NCI-H2081 treated with DMSO at 0.1 percent for 48 hours (cell line): ENCODE measurements around the gene PANX2.
A peak's percentile ranks its signal among the peaks of the same experiment; 100 is the strongest.
"Not testable (repeated sequence)": the region's sequence is repeated elsewhere in the genome, so short reads cannot be mapped to it uniquely, and the experiment has no call there.

Experiments used
- DNase-seq: peaks from one replicate; lab custom pipeline; 2025; lab: John Stamatoyannopoulos, UW

PANX2 gene, protein sequence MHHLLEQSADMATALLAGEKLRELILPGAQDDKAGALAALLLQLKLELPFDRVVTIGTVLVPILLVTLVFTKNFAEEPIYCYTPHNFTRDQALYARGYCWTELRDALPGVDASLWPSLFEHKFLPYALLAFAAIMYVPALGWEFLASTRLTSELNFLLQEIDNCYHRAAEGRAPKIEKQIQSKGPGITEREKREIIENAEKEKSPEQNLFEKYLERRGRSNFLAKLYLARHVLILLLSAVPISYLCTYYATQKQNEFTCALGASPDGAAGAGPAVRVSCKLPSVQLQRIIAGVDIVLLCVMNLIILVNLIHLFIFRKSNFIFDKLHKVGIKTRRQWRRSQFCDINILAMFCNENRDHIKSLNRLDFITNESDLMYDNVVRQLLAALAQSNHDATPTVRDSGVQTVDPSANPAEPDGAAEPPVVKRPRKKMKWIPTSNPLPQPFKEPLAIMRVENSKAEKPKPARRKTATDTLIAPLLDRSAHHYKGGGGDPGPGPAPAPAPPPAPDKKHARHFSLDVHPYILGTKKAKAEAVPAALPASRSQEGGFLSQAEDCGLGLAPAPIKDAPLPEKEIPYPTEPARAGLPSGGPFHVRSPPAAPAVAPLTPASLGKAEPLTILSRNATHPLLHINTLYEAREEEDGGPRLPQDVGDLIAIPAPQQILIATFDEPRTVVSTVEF

DNA sequence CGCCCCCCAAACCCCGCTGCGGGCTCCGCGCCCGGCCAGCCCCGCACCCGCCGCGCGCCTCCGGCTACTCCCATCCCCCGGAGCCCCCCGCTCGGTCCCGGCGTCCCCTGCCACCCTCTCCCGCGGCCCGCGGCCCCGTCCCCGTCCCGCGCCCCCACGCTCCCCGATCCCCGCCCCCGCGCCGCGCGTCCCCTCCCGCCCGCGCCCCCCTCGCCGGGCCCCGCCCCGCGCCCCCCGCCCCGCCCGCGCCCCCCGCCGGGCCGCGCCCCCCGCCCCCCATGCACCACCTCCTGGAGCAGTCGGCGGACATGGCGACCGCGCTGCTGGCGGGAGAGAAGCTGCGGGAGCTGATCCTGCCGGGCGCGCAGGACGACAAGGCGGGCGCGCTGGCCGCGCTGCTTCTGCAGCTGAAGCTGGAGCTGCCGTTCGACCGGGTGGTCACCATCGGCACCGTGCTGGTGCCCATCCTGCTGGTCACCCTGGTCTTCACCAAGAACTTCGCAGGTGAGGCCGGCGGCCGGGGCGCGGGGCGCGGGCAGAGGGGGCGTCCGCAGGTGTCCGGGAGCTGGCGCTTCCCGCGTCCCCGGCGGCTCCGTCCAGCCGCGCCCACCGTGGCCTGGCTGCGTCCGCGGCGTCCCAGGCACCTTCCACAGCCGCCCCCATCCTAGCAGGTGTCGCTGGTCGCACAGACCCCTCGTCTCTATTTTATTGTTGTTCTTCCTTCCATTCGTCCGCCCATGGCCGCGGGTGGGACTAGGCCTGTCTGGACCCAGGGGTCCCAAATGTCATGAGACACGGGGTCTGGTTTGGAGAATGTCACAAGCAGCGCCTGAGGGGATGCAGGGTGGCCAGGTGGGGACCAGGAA lies at the start of gene PANX2:
Gene PANX2, plus strand, starts transcription at position 279 of the 866 bp plus-strand sequence. Its CDS starts 0 bp downstream, at position 279.
- DNase-seq = no peak

DNA sequence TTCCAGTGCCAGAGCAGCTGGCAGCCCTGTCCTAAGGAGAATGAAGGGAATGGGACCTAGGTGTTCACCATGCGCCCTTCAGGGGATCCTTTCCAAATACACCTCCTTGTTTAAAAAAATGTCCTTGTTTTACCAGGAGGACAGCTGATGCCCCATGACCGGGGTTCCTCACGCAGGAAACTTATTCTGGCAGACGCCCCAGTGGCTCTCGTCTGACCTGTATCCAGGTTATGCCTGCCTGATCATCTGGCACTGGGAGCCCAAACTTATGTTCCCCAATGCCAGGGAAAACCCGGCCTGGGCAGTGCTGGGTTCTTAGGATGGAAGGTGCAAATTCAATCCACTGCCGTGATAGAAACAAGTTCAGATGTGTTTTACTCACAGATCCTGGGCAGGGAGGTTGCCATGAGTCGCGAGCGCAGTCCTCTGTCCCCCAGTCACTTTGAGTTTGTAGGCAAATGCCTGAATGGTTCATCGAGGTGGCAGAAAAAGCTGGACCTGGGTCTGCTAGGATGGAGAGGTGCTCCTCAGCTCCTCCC lies 49.3 kb upstream of the PANX2 start:
- DNase-seq = no peak

DNA sequence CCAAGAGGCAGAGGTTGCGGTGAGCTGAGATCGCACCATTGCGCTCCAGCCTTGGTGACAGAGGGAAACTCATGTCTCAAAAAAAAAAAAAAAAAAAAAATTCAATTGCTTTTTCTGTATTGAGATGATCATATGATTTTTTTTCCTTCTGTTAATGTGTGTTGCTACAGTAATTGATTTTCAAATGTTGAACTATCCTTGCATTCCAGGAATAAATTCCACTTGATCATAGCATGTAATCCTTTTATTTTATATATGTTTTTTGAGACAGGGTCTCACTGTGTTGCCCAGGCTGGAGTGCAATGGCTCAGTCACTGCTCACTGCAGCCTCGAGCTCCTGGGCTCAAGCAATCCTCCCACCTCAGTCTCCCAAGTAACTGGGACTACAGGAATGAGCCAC lies 47.4 kb upstream of the PANX2 start:
- DNase-seq = no peak

DNA sequence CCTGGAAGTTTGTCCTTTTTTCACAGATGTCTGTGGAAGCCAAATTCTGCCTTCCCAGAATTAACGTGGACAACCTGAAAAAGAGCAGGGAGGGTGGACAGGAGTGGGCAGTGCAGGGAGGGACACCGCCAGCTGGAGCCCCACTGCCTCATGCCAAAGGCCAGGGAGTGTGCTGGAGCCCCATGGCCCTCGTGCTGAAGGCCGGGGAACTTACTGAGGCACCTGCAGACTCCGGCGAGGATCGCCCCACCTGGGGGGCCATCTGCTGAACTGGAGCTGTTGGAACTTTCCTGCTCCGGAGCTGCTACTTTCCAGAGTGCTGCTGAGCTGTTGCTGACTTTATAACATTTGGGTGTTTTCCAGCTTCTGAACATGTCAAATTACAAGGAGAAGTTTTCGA lies 45.5 kb upstream of the PANX2 start:
- DNase-seq = no peak

DNA sequence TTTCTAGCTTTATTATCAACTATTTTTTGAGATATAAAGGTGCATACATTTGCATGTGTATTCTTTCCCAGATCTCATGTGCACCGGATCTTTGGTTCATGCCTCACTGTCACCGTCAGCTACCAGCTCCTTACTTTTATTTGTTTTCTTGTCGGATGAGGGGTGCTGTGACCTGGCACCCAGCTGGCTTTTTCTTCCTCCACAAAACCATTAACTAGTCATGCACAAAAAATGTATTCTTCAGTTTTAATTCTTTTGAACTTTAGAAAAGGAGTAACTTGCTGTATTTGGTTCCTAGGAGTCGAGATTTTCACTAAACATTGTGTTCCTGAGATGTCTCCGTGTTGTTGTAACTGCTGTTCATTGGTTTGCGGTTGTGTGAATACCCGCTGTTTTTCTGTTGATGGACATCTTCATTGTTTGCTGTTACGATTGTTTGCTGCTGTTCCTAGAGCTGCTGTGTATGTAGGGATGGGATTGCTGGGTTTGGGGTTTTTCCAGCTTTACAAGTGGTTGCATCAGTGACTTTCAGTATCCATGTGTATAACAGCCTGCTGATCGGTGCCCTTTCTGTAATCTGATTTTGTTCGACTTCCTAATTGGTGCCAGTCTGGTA lies 41.3 kb upstream of the PANX2 start:
- DNase-seq = no peak

DNA sequence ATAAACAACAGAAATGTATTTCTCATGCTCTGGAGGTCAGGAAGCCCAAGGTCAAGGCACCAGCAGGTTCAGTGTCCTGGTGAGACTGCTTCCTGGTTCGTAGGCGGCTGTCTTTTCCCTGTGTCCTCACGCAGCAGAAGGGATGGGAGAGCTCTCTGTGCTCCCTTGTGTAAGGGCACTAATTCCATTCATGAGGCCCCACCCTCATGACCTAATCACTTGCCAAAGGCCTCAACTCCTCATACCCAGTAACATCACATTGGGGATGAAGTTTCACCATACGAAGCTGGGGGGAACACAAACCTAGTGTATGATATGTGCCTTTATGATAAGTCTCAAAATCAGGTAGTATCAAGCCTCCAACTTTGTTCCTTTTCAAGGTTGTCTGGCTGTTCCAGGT lies 38.6 kb upstream of the PANX2 start:
- DNase-seq = no peak

DNA sequence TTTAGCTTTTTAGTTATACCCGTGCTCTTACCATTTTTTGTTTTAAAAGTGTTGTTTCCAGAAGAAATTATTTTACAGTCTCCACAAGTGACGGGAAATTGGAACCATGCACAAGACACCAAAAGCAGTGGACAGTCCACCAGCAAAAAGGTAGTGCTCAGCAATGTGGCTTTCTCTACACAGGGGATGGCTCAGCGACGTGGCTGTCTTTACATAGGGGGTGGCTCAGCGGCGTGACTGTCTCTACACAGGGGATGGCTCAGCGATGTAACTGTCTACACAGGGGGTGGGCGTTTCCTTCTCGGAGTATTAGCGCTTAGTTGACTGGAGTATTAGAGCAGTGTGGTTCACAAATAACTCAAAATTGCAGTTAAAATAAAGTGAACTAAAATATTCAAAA lies 36.0 kb upstream of the PANX2 start:
- no peak for DNase-seq

DNA sequence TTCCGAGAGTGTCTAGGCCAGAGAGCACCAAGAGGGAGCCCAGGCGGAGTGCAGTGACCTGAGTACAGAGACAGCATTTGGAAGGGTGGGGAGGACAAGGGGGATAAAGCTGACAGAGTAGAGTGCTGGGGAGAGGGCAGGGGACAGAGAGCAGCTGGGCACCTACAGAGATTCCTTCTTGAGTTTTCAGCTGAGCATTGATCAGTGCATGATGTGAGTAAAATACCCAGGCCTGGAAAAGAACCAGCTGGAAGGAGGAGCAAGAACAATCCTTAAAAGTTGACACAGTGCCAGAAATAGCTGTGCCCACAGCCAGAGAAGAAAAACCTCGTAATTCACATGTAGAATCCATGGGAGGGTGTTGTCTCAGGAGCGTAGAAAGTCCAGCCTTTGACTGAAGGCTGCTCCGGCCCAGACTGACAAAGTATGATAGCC lies 33.9 kb upstream of the PANX2 start:
- no peak for DNase-seq

DNA sequence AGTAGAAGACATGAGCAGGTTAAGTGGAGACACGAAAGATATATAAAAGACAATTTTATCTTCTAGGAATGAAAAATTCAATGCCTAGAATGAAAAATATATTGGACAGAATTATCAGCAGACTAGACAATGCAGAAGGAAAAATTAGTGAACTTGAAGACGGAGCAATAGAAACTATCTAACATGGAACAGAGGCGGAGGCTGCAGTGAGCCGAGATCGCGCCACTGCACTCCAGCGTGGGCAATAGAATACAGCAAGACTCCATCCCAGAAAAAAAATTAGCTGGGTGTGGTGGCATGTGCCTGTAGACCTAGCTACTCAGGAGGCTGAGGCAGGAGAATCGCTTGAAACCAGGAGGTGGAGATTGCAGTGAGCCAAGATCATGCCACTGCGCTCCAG lies 33.3 kb upstream of the PANX2 start:
- DNase-seq = not testable (repeated sequence)

DNA sequence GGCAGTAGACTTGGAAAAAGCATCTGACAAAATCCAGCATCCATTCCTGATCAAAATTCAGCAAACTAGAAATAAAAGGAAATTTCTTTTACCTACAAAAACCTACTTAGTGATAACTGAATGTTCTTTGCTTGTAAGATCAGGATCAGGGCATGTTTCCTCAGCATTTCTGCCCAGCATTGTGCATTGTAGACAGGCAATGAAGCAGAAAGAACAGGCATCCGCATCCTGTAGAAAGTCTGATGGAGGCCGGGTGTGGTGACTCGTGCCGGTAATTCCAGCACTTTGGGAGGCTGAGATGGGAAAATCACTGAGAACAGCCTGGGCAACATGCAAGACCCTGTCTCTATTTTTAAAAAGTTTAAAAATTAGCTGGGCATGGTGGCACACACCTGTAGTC lies 32.5 kb upstream of the PANX2 start:
- no peak for DNase-seq

DNA sequence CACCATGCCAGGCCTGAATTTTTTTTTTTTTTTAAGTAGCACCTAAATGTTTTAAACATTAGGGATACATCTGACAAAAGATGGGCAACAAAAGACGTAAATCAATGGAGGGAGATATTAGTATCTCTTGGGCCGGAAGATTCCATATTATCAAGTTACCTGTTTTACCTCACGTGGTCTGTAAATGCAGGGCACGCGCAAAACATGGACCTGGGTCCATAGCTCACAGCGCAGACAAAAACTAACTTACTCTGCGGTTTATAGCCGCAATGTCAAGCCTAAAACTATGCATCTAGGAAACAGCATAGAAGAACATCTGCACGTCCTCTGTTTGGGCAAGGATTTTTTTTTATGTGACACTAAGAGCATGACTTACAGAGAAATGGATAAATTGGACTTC lies 31.5 kb upstream of the PANX2 start:
- DNase-seq = no peak

DNA sequence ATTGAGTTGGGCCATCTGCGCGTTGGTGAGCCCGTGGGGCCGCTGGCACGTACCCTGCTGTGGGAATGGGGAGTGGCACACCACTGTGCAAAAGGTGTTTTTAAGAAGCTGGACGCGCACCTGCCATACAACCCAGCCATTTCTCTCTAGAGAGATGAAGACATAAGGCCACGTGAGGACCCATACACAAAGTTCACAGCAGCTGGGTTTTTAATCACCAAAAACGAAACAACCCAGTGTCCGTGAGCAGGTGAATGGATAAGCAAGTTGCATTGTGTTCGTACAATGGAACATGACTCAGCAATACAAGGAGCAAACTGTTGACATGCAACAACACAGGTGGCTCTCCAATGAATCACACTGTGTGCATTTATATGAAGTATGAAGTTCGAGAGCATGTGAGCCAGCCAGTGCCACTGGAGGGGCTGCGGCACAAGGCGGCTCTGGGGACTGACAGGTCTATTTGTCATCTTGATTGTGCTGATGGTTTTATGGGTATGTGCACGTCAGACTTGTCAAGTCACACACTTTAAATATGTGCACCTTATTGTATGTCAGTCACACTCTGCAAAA lies 30.6 kb upstream of the PANX2 start:
- DNase-seq = peak; percentile 45

DNA sequence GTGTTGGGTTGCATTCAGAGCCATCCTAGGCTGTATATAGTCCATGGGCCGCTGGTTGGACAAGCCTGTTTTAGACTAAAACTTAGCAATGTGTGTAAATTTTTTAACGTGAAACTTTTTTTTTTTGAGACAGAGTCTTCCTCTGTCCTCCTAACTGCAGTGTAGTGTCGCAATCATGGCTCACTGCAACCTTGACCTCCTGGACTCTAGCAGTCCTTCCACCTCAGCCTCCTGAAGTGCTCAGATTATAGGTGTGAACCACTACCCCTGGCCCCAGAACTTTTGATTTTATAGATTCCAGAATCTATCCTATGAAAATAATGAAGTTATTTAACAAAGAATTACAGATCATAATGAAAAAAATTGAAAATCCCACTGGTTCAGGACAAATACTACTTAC lies 29.9 kb upstream of the PANX2 start:
- no peak for DNase-seq

DNA sequence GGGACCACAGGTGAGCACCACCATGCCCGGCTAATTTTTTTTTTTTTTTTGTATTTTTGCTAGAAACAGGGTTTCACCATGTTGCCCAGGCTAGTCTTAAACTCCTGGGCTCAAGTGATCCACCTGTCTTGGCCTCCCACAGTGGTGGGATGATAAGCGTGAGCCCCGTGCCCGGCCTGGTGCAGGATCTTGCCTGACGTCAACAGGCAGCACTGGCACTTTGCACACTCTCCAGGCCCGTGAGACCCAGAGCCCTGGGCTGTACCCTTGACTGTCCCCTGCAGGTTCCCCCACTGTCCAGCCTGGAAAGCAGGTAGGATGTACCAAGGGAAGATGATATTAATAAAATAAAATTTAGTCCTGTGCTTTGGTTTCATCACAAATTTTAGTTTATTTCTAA lies 29.1 kb upstream of the PANX2 start:
- no peak for DNase-seq

DNA sequence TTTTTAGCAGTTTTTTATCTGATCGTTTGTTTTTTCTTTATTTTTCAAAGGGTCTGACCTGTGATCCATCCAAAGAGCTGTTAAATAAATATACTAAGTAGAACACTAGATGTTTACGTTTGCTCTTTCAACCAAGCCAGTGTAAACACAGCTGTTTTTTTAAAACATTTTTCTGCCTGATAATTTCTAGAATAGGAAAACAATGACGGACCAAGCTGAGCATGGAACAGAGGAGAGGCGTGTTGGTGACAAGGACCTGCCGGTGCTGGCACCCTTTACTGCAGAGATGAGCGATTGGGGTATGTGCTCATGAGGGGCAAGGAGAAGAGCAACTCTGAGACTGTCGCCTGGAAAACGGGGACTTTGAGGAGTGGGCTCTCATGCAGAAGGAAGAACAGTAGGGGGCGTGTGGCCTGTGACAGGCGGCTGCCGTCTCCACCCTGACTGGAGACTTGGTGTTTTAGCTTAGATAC lies 28.6 kb upstream of the PANX2 start:
- DNase-seq = no peak

DNA sequence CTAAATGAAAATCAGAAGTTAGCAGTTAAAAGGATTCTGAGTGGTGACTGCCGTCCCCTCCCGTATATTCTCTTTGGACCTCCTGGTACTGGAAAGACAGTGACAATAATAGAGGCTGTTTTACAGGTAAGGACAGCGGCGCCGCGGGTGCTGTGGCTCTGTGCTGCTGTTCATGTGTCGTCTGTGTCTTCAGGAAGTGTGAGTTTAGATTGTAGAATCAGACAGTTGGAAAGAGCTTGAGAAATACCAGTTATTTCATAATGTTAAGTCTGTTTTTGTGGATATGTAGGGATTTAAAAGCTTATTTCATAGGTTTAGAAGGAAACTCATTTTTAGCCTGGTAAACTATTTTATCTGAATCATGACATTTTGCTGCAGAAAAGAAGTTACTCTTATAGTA lies 27.4 kb upstream of the PANX2 start:
- no peak for DNase-seq

DNA sequence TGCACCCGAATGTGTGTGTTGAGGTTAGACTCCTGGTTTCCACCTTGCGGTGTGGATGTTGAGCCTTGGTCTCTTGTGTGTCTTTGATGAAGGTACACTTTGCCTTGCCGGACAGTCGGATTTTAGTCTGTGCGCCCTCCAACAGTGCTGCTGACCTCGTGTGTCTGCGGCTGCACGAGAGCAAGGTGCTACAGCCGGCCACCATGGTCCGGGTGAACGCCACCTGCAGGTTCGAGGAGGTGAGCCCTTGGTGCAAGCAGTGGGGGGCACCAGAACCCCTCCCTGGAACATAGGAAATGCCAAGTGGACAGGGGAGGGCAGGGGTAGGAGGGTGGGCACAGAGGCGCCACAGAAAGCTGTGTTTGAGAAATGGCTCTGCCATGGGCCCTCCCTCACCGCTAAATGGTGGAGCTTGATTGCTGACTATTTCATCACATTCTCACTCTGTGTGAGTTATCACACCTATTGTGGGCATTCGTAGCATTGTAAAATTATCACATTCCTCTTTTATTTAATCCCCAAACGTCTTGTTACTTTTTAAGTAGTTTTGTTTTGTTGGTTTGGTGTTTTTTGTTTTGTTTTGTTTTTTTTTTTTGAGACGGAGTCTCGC lies 26.4 kb upstream of the PANX2 start:
- DNase-seq = no peak

DNA sequence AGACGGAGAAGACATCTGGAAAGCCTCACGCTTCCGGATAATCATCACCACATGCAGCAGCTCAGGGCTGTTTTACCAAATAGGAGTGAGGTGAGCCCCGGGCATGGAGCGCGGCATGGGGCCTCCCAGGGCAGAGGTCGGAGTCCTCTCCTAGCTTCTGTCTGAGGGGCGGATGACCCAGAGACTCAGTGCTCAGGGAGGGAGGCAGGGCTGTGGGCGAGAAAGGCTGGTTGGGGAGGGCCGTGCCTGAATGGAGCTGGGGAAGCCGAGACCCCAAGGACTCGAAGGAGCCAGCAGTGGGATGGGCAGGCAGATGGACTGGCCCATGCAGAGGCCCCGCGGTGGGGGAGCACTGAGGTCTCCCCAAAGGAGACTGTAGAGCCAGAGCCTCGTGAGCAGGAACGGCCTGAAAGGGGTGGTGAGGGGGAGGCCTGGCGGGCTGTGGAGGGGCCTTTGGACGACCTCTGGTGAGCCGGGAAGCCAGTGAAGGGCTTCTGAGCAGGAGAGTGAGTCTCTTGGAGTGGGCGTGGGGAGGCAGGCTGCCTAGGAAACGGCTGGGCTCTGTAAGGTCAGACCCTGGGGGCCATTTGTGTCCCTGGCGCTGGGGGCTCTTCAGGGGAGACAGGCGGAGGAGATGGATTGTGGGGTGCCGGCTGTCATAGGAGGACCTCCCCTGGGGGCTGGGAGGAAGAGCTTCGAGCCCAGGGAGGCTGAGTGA lies 24.7 kb upstream of the PANX2 start:
- no peak for DNase-seq

DNA sequence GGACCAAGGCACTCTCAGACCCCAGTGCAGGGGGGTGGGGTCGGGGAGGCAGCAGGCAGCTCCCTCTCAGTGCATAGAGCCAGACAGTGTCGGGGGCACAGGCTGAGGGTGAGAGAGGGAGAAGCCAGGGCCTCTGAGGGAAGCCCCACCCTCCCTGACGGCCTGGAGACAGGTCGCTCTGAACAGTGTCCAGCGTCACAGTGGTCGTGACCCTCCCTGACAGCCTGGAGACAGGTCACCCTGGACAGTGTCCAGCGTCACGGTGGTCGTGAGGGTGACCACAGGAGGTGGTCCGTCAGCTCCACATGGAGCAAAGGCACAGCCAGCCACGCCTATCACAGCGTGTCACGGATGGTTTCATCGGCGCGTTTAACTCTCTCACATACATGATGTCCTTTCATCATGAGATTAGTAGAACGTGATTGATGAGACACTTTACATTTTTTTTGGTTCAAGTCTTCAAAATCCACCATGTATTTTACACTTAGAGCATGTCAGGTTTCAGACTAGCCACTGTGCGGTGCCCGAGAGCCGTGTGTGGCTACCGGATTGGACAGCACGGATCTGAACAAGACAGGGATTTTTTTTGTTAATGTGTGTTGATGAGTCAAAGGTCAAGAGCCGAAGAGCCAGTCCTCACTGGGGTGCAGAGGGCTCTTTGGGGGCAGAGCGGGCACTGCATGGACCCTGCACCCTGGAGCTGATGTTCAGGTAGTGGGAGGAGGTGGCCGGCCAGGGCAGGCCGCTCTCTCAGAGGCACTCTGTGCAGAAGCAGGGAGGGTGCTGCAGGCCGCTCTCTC lies 23.9 kb upstream of the PANX2 start:
- no peak for DNase-seq
